Astrocyte (in vitro differentiated cells and primary cell): Measurements from ENCODE around the gene PARP14. TPM values are rescaled to one million over a fixed set of nuclear protein-coding genes. Genes with fewer than 3 reads are reported as not detected.
A peak's percentile ranks its signal among the peaks of the same experiment; 100 is the strongest.
"Not testable (repeated sequence)": the region's sequence is repeated elsewhere in the genome, so short reads cannot be mapped to it uniquely, and the experiment has no call there.

ENCODE experiments used
- DNase-seq: peaks from one replicate; pipeline ENCODE4 v3.0.0-alpha.2; 2010; ENCODE audit warnings: low read depth
- FAIRE-seq: peaks from 2 replicates; lab custom pipeline; 2011; peaks lifted over from hg19 to GRCh38; lab: Jason Lieb, UNC
- H2AFZ ChIP-seq: 2 replicates; pipeline ENCODE4 v1.6.0; 2012; ENCODE audit warnings: low read depth, low read length, inconsistent platforms
- H3K27ac ChIP-seq: 2 replicates; pipeline ENCODE4 v1.5.1; 2011; ENCODE audit warnings: low read depth, low read length, inconsistent platforms
- H3K27me3 ChIP-seq: 2 replicates; pipeline ENCODE4 v1.6.0; 2011; ENCODE audit warnings: low read length, inconsistent platforms; ENCODE audit not compliant: insufficient read depth
- H3K36me3 ChIP-seq: 2 replicates; pipeline ENCODE4 v1.5.1; 2011; ENCODE audit warnings: low read length, inconsistent platforms; ENCODE audit not compliant: insufficient read depth
- H3K4me1 ChIP-seq: 2 replicates; pipeline ENCODE4 v1.5.1; 2011; ENCODE audit warnings: low read length, inconsistent platforms; ENCODE audit not compliant: insufficient read depth
- H3K4me2 ChIP-seq: 2 replicates; pipeline ENCODE4 v1.6.0; 2012; ENCODE audit warnings: low read length, inconsistent platforms
- H3K4me3 ChIP-seq: 2 replicates; pipeline ENCODE4 v1.5.1; 2011; ENCODE audit warnings: low read depth, mild to moderate bottlenecking, low read length, inconsistent platforms; ENCODE audit not compliant: insufficient read depth
- H3K79me2 ChIP-seq: 2 replicates; pipeline ENCODE4 v1.6.0; 2012; ENCODE audit warnings: mild to moderate bottlenecking, low read length, inconsistent platforms; ENCODE audit not compliant: insufficient read depth
- H3K9ac ChIP-seq: 2 replicates; pipeline ENCODE4 v1.6.0; 2012; ENCODE audit warnings: mild to moderate bottlenecking, low read length, inconsistent platforms
- H3K9me3 ChIP-seq: 2 replicates; pipeline ENCODE4 v1.5.1; 2012; ENCODE audit warnings: low read depth, mild to moderate bottlenecking, low read length, inconsistent platforms; ENCODE audit not compliant: insufficient read depth
- H4K20me1 ChIP-seq: 2 replicates; pipeline ENCODE4 v1.6.0; 2012; ENCODE audit warnings: low read length, inconsistent platforms; ENCODE audit not compliant: insufficient read depth
- H3K27ac Mint-ChIP-seq: one replicate; pipeline ENCODE4 v1.8.0; 2021; ENCODE audit warnings: mild to moderate bottlenecking, mixed read lengths; ENCODE audit not compliant: unreplicated experiment
- H3K27me3 Mint-ChIP-seq: one replicate; pipeline ENCODE4 v1.8.0; 2021; ENCODE audit warnings: low read depth, mixed read lengths; ENCODE audit not compliant: unreplicated experiment
- H3K36me3 Mint-ChIP-seq: one replicate; pipeline ENCODE4 v1.8.0; 2021; ENCODE audit warnings: low read depth, mixed read lengths; ENCODE audit not compliant: unreplicated experiment
- H3K4me1 Mint-ChIP-seq: one replicate; pipeline ENCODE4 v1.8.0; 2021; ENCODE audit warnings: low read depth, mixed read lengths; ENCODE audit not compliant: unreplicated experiment
- H3K4me3 Mint-ChIP-seq: one replicate; pipeline ENCODE4 v1.8.0; 2021; ENCODE audit warnings: mild to moderate bottlenecking, moderate library complexity, mixed read lengths; ENCODE audit not compliant: unreplicated experiment
- H3K9me3 Mint-ChIP-seq: one replicate; pipeline ENCODE4 v1.8.0; 2021; ENCODE audit warnings: mild to moderate bottlenecking, mixed read lengths; ENCODE audit not compliant: unreplicated experiment
- CTCF ChIP-seq: IDR thresholded peaks from 2 replicates; pipeline ENCODE4 v1.5.1; 2011; ENCODE audit warnings: low read depth, mild to moderate bottlenecking, inconsistent platforms, low read length, moderate library complexity; ENCODE audit not compliant: insufficient read depth
- EZH2 ChIP-seq: IDR thresholded peaks from 2 replicates; pipeline ENCODE4 v1.6.1; 2012; ENCODE audit warnings: mild to moderate bottlenecking, low read length, inconsistent platforms; ENCODE audit not compliant: insufficient read depth
- total RNA-seq: library from RNA; stranded (reverse); gene quantifications from 2 replicates; pipeline ENCODE4 v1.2.1, GENCODE V29; 2021

Gene PARP14
- total RNA-seq, 1 donor from 2014 or later = 148 TPM

- Mint-ChIP-seq H3K27ac (peak overlapping the region; percentile 83), H3K9me3 (no peaks in the 10 kb centered on the region), H3K4me3 (no peak overlapping the region), H3K27me3 (no peaks in the 10 kb centered on the region), H3K36me3 (peaks cover 3% of the 10 kb centered on the region), H3K4me1 (peaks cover 7% of the 10 kb centered on the region)
- FAIRE-seq (no peak), DNase-seq (peak; percentile 40)
- H3K27me3 ChIP-seq = no peaks in the 10 kb centered on the region
- H3K4me1 ChIP-seq = no peaks in the 10 kb centered on the region
- no peak overlapping the region for H2AFZ ChIP-seq
- no peak overlapping the region for H3K27ac ChIP-seq
- H4K20me1 ChIP-seq = no peaks in the 10 kb centered on the region
- TF ChIP-seq CTCF (no peak), EZH2 (no peak)
- no peak overlapping the region for H3K4me2 ChIP-seq
- no peaks in the 10 kb centered on the region for H3K9me3 ChIP-seq
- no peak overlapping the region for H3K9ac ChIP-seq
- no peaks in the 10 kb centered on the region for H3K79me2 ChIP-seq
- peaks cover 3% of the 10 kb centered on the region for H3K36me3 ChIP-seq
- no peak overlapping the region for H3K4me3 ChIP-seq
These were observed 64.9 kb downstream of the PARP14 start for GRCh38 chr3:122745369-122746021.

- not testable (repeated sequence) for FAIRE-seq, H3K27ac Mint-ChIP-seq, H3K36me3 ChIP-seq, H3K36me3 Mint-ChIP-seq, DNase-seq, H3K27me3 ChIP-seq, H3K9ac ChIP-seq, H3K4me1 ChIP-seq, H4K20me1 ChIP-seq, H3K27me3 Mint-ChIP-seq, H3K4me3 ChIP-seq, H3K4me2 ChIP-seq, H3K9me3 Mint-ChIP-seq, H3K27ac ChIP-seq, H3K4me1 Mint-ChIP-seq, H3K4me3 Mint-ChIP-seq, H2AFZ ChIP-seq, H3K79me2 ChIP-seq, H3K9me3 ChIP-seq
These were observed 66.7 kb downstream of the PARP14 start for GRCh38 chr3:122747295-122747694.

- Mint-ChIP-seq H3K9me3 (no peaks in the 10 kb centered on the region), H3K36me3 (peaks cover 3% of the 10 kb centered on the region)
- TF ChIP-seq CTCF (no peak), EZH2 (no peak)
These were observed 67.7 kb downstream of the PARP14 start for GRCh38 chr3:122748347-122748746.

More at GRCh38 chr3:122748347-122748746, 67.7 kb downstream of the PARP14 start:
- DNase-seq (no peak), FAIRE-seq (no peak)
- Histone ChIP-seq H3K4me1 (no peaks in the 10 kb centered on the region), H3K36me3 (no peaks in the 10 kb centered on the region), H3K27ac (no peak overlapping the region), H3K79me2 (no peaks in the 10 kb centered on the region), H3K27me3 (no peaks in the 10 kb centered on the region), H4K20me1 (no peaks in the 10 kb centered on the region), H2AFZ (no peak overlapping the region), H3K9me3 (no peaks in the 10 kb centered on the region), H3K9ac (no peak overlapping the region), H3K4me2 (no peak overlapping the region), H3K4me3 (no peak overlapping the region)
- Mint-ChIP-seq H3K4me3 (no peak overlapping the region), H3K27me3 (no peaks in the 10 kb centered on the region), H3K4me1 (peaks cover 7% of the 10 kb centered on the region), H3K27ac (no peak overlapping the region)
